ENCODE data around the gene TMEM253.

GRCh38 chr14:21078726-21079125 is 22.1 kb upstream of the TMEM253 start:
- TF ChIP-seq CTCF (IDR thresholded peaks at IDR 0.05), result no peak
- no peak for TF ChIP-seq ZFX (IDR thresholded peaks at IDR 0.05; ENCODE audit: borderline replicate concordance)
